Measurements from ENCODE around the gene TMEM243. TPM values are rescaled to one million over a fixed set of nuclear protein-coding genes. Genes with fewer than 3 reads are reported as not detected.

TMEM243 gene
- total RNA-seq, 1 experiment from 2014 or later: 15.4 TPM

- no peak for DNase-seq (ENCODE audit: low read depth, low spot score)
- no peaks in the 10 kb centered on the region for H3K9me3 ChIP-seq (ENCODE audit: control insufficient read depth, insufficient read depth, low read depth, low read length)
- no peak overlapping the region for H3K4me3 ChIP-seq (ENCODE audit: low read depth in 2 of 2, low read length in 2 of 2)
- TF ChIP-seq POLR2AphosphoS5 (IDR thresholded peaks at IDR 0.05; ENCODE audit: low read depth, low read length) (no peak), TCF7L2 (IDR thresholded peaks at IDR 0.05; ENCODE audit: low read depth, low read length) (no peak), REST (IDR thresholded peaks at IDR 0.05; ENCODE audit: insufficient read depth in 1 of 2, low read depth in 2 of 2, low read length in 1 of 2) (no peak), SIN3A (IDR thresholded peaks at IDR 0.05; ENCODE audit: borderline replicate concordance, insufficient read depth, low read depth, low read length) (no peak)
- TF ChIP-seq, protein P1, sequence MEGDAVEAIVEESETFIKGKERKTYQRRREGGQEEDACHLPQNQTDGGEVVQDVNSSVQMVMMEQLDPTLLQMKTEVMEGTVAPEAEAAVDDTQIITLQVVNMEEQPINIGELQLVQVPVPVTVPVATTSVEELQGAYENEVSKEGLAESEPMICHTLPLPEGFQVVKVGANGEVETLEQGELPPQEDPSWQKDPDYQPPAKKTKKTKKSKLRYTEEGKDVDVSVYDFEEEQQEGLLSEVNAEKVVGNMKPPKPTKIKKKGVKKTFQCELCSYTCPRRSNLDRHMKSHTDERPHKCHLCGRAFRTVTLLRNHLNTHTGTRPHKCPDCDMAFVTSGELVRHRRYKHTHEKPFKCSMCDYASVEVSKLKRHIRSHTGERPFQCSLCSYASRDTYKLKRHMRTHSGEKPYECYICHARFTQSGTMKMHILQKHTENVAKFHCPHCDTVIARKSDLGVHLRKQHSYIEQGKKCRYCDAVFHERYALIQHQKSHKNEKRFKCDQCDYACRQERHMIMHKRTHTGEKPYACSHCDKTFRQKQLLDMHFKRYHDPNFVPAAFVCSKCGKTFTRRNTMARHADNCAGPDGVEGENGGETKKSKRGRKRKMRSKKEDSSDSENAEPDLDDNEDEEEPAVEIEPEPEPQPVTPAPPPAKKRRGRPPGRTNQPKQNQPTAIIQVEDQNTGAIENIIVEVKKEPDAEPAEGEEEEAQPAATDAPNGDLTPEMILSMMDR (IDR thresholded peaks at IDR 0.05): no peak
- no peaks in the 10 kb centered on the region for H3K27me3 ChIP-seq (ENCODE audit: control insufficient read depth, insufficient read depth, low read length)
- BruUV-seq (replicated peaks): no TSS peak
- H3K4me1 ChIP-seq (ENCODE audit: control insufficient read depth, insufficient read depth, low read length): peaks cover 8% of the 10 kb centered on the region
- POLR2A ChIA-PET: no interaction called here
- in situ Hi-C loops (cut with HindIII; ENCODE audit: low pct_unique_long_range_greater_than_20kb, low sequenced_read_pairs): no loop called here
- no peak overlapping the region for H3K27ac ChIP-seq (ENCODE audit: low read length)
- CTCF ChIA-PET: no interaction called here
- no peaks in the 10 kb centered on the region for H3K36me3 ChIP-seq (ENCODE audit: control insufficient read depth, insufficient read depth, low read length)
- intact Hi-C loops (cut with micrococcal nuclease; ENCODE audit: unreplicated experiment): no loop called here
- no peak for ATAC-seq
Observed at GRCh38 chr7:87213811-87214210, 5.7 kb downstream of the TMEM243 start.

DNA sequence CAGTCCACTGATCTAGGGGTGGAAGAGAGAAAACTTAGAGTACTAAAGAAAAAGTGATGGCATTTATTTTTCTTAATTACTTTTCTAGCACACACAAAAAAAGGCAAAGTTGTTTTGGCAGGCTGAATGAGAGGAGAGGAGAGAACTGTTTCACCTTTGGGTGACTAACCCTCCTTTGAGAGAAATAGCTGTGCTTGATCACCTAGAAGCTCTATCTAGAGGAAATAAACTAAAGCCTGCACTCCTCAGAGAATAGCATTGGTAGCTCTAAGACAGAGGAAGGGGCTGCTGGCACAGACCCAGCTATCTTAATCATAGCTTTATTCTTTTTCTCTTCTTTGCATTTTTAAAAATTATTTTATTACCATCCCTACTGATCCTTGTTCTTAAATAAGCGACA, 6.3 kb downstream of the TMEM243 start:
- H3K27ac ChIP-seq (ENCODE audit: low read length): no peak overlapping the region
- H3K4me3 ChIP-seq (ENCODE audit: low read depth in 2 of 2, low read length in 2 of 2): no peak overlapping the region
- ChIA-PET CTCF (no interaction called here), POLR2A (no interaction called here)
- ATAC-seq (no peak), DNase-seq (ENCODE audit: low read depth, low spot score) (no peak)
- H3K36me3 ChIP-seq (ENCODE audit: control insufficient read depth, insufficient read depth, low read length): no peaks in the 10 kb centered on the region
- intact Hi-C loops (cut with micrococcal nuclease; ENCODE audit: unreplicated experiment) (no loop called here), in situ Hi-C loops (cut with HindIII; ENCODE audit: low pct_unique_long_range_greater_than_20kb, low sequenced_read_pairs) (no loop called here)
- BruUV-seq (replicated peaks): no TSS peak
- H3K27me3 ChIP-seq (ENCODE audit: control insufficient read depth, insufficient read depth, low read length): no peaks in the 10 kb centered on the region
- H3K9me3 ChIP-seq (ENCODE audit: control insufficient read depth, insufficient read depth, low read depth, low read length): no peaks in the 10 kb centered on the region
- H3K4me1 ChIP-seq (ENCODE audit: control insufficient read depth, insufficient read depth, low read length): peaks cover 3% of the 10 kb centered on the region
- TF ChIP-seq SIN3A (IDR thresholded peaks at IDR 0.05; ENCODE audit: borderline replicate concordance, insufficient read depth, low read depth, low read length) (no peak), TCF7L2 (IDR thresholded peaks at IDR 0.05; ENCODE audit: low read depth, low read length) (no peak)

- Histone ChIP-seq H3K4me3 (ENCODE audit: low read depth in 2 of 2, low read length in 2 of 2) (no peak overlapping the region), H3K27ac (ENCODE audit: low read length) (no peak overlapping the region), H3K4me1 (ENCODE audit: control insufficient read depth, insufficient read depth, low read length) (no peaks in the 10 kb centered on the region), H3K36me3 (ENCODE audit: control insufficient read depth, insufficient read depth, low read length) (no peaks in the 10 kb centered on the region), H3K27me3 (ENCODE audit: control insufficient read depth, insufficient read depth, low read length) (no peaks in the 10 kb centered on the region), H3K9me3 (ENCODE audit: control insufficient read depth, insufficient read depth, low read depth, low read length) (no peaks in the 10 kb centered on the region)
- POLR2A ChIA-PET: no interaction called here
- CTCF ChIA-PET: no interaction called here
- DNase-seq (ENCODE audit: low read depth, low spot score) (no peak), ATAC-seq (no peak)
- BruUV-seq (replicated peaks): no TSS peak
- TF ChIP-seq TCF7L2 (IDR thresholded peaks at IDR 0.05; ENCODE audit: low read depth, low read length): no peak
- no peak for TF ChIP-seq SIN3A (IDR thresholded peaks at IDR 0.05; ENCODE audit: borderline replicate concordance, insufficient read depth, low read depth, low read length)
- no peak for TF ChIP-seq POLR2AphosphoS5 (IDR thresholded peaks at IDR 0.05; ENCODE audit: low read depth, low read length)
- in situ Hi-C loops (cut with HindIII; ENCODE audit: low pct_unique_long_range_greater_than_20kb, low sequenced_read_pairs): no loop called here
- intact Hi-C loops (cut with micrococcal nuclease; ENCODE audit: unreplicated experiment): no loop called here
Observed at GRCh38 chr7:87212498-87212897, 7.0 kb downstream of the TMEM243 start.
